Neural crest cell (in vitro differentiated cells): Measurements from ENCODE around the gene NUDT17. TPM values are rescaled to one million over a fixed set of nuclear protein-coding genes. Genes with fewer than 3 reads are reported as not detected.

Experiments used
- DNase-seq: peaks from one replicate; pipeline ENCODE4 v3.0.0; 2021; ENCODE audit warnings: low read depth, mixed read lengths, low spot score
- H3K27ac Mint-ChIP-seq: one replicate; pipeline ENCODE4 v1.8.0; 2021; ENCODE audit warnings: mild to moderate bottlenecking, mixed read lengths; ENCODE audit not compliant: unreplicated experiment
- H3K27me3 Mint-ChIP-seq: 2 replicates; pipeline ENCODE4 v1.8.0; 2021; ENCODE audit warnings: low read depth, mild to moderate bottlenecking, mixed read lengths
- H3K36me3 Mint-ChIP-seq: 2 replicates; pipeline ENCODE4 v1.8.0; 2021; ENCODE audit warnings: low read depth, mild to moderate bottlenecking, mixed read lengths
- H3K4me1 Mint-ChIP-seq: 2 replicates; pipeline ENCODE4 v1.8.0; 2021; ENCODE audit warnings: mixed read lengths
- H3K4me3 Mint-ChIP-seq: one replicate; pipeline ENCODE4 v1.8.0; 2021; ENCODE audit warnings: mild to moderate bottlenecking, mixed read lengths
- H3K9me3 Mint-ChIP-seq: 2 replicates; pipeline ENCODE4 v1.8.0; 2021; ENCODE audit warnings: mixed read lengths
- long read RNA-seq: library from polyadenylated mRNA; unstranded; transcript quantifications from one replicate; pipeline ENCODE4 v2.0.0, GENCODE V29; 2020
- total RNA-seq: library from RNA; stranded (reverse); gene quantifications from 2 replicates; pipeline ENCODE4 v1.2.1, GENCODE V29; 2021
- TF ChIP-seq, protein P1 (sequence below): fragments of 200-600 bp; sonication (generic); conservative IDR thresholded peaks from 2 replicates; pipeline ENCODE4 v1.5.0; 2021; ENCODE audit warnings: antibody characterized with exemption, mild to moderate bottlenecking

The NUDT17 gene, protein sequence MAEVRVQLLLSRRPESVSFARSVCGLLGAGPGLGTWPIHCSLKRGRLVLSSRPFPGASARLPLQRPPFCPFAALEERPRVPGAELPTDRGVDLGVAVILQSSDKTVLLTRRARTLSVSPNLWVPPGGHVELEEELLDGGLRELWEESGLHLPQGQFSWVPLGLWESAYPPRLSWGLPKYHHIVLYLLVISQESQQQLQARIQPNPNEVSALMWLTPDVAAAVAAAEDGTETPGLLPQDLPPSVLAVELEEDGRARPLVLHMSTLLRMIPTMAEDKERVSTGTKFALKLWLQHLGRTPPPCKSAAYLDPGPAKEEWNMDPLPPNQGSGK
- 4.5 TPM in 2 replicates for total RNA-seq
- long read RNA-seq: 0 reads

DNA sequence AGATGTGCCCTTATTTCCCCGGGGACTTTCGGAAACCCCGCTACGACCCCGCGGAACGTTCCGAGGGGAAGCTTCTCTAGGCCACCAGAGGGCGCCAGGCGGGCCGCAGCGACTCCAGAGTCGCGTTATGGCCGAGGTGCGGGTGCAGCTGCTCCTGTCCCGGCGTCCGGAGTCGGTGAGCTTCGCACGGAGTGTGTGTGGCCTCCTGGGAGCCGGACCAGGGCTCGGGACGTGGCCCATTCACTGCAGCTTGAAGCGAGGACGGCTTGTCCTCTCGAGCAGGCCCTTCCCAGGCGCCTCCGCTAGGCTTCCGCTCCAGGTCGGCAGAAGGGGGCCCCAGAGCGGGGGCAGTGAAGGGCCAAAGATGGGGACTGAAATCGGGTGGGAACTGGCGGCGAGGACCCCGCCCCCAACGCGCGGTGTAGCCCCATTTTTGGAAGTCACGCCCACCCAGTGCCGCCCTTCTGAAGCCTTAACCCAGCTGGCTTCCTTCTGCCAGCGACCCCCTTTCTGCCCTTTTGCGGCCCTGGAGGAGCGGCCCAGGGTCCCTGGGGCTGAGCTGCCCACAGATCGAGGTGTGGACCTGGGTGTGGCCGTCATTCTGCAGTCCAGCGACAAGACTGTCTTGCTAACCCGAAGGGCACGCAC lies at the start of gene NUDT17:
Gene NUDT17, plus strand, starts transcription at position 117 of the 648 bp plus-strand sequence. Its CDS starts 11 bp downstream, at position 128.
- peak; percentile 77 for DNase-seq
- H3K27me3 Mint-ChIP-seq: no peaks in the 10 kb centered on the region
- H3K4me3 Mint-ChIP-seq: no peak within 1 kb of the TSS
- H3K4me1 Mint-ChIP-seq: peaks cover 5% of the 10 kb centered on the region
- peaks cover 9% of the 10 kb centered on the region for H3K36me3 Mint-ChIP-seq
- TF ChIP-seq, protein P1, sequence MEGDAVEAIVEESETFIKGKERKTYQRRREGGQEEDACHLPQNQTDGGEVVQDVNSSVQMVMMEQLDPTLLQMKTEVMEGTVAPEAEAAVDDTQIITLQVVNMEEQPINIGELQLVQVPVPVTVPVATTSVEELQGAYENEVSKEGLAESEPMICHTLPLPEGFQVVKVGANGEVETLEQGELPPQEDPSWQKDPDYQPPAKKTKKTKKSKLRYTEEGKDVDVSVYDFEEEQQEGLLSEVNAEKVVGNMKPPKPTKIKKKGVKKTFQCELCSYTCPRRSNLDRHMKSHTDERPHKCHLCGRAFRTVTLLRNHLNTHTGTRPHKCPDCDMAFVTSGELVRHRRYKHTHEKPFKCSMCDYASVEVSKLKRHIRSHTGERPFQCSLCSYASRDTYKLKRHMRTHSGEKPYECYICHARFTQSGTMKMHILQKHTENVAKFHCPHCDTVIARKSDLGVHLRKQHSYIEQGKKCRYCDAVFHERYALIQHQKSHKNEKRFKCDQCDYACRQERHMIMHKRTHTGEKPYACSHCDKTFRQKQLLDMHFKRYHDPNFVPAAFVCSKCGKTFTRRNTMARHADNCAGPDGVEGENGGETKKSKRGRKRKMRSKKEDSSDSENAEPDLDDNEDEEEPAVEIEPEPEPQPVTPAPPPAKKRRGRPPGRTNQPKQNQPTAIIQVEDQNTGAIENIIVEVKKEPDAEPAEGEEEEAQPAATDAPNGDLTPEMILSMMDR: peak; percentile 99
- H3K27ac Mint-ChIP-seq: peak within 1 kb of the TSS; percentile 79
- H3K9me3 Mint-ChIP-seq: no peaks in the 10 kb centered on the region

DNA sequence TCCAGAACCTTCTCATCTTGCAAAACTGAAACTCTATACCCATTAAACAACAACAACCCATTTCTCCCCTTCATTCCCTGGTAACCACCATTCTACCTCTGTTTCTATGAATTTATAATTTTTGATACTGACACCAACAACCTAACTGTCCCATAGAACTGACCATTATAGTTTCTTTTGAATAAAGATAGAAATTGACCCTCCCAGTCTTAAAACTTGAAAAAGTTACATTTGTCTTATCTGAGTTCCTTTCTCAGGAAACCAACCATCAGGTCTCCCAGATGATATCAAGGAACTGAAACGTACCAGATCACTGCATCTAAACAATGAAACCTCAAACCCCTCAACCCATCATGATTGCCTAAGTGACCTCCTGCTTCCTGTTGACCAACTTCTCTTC lies 48.7 kb upstream of the NUDT17 start:
- no peak overlapping the region for H3K4me3 Mint-ChIP-seq
- no peaks in the 10 kb centered on the region for H3K4me1 Mint-ChIP-seq
- peaks cover 39% of the 10 kb centered on the region for H3K36me3 Mint-ChIP-seq
- TF ChIP-seq, protein P1: no peak
- H3K9me3 Mint-ChIP-seq: peaks cover 11% of the 10 kb centered on the region
- DNase-seq: no peak
- no peak overlapping the region for H3K27ac Mint-ChIP-seq
- H3K27me3 Mint-ChIP-seq: no peaks in the 10 kb centered on the region

DNA sequence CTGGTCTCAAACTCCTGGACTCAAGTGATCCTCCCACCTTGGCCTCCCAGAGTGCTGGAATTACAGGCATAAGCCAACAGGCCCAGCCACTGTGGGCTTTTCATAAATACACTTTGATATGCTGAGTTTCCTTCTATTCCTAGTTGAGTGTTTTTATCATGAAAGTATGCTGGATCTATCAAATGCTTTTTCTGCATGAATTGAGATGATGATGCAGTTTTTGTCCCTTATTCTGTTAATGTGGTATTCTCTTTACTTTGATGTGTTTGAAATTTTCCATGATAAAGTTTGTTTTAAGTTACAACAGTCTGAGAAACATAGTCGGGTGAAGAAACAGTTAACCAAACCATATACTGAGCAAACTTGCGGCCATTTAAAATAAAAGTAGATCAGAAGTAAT lies 45.6 kb upstream of the NUDT17 start:
- no peak overlapping the region for H3K4me3 Mint-ChIP-seq

DNA sequence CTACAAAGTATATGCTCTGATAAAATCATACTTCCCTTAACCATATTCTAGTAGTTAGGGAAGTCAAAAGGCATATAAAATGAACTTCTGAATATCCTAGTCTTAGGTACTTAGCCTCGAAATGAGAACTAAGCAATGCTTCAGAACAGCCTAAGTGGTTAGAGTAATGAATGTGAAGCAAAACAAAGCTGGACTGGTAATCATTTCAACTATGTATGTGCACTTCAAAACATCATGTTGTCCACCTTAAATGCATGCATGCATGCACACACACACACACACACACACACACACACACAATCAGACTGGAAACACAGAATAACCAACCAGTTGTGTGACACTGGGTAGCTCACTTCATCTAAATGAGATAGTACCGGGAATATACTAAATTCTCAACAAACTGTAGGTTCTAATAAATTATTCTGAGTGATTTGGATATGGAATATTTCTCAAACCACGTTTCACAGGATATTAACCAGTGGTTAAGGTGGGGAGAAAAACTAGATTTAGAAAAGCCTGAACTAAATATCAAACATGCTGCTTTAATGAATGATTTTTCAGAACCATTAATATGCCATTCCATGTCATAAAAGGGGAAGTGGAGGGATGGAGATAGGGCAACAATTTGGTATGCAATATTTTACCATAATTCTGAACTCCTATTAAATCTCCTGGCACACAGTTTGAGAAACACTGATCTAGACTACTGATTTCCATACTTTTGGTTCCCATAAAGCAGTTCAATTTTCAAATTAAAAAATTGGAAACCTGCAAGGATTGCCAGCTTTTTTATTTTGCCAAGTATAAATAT lies 41.0 kb upstream of the NUDT17 start:
- H3K27ac Mint-ChIP-seq: no peak overlapping the region
- no peaks in the 10 kb centered on the region for H3K9me3 Mint-ChIP-seq
- H3K27me3 Mint-ChIP-seq: no peaks in the 10 kb centered on the region
- no peak overlapping the region for H3K4me3 Mint-ChIP-seq
- TF ChIP-seq, protein P1: no peak
- no peak for DNase-seq
- peaks cover 8% of the 10 kb centered on the region for H3K36me3 Mint-ChIP-seq
- peaks cover 16% of the 10 kb centered on the region for H3K4me1 Mint-ChIP-seq

More for the DNA sequence above, 45.6 kb upstream of the NUDT17 start:
- Mint-ChIP-seq H3K27ac (no peak overlapping the region), H3K9me3 (peaks cover 11% of the 10 kb centered on the region), H3K36me3 (peaks cover 34% of the 10 kb centered on the region), H3K27me3 (no peaks in the 10 kb centered on the region), H3K4me1 (peaks cover 9% of the 10 kb centered on the region)
- TF ChIP-seq, protein P1: no peak
- DNase-seq: no peak

DNA sequence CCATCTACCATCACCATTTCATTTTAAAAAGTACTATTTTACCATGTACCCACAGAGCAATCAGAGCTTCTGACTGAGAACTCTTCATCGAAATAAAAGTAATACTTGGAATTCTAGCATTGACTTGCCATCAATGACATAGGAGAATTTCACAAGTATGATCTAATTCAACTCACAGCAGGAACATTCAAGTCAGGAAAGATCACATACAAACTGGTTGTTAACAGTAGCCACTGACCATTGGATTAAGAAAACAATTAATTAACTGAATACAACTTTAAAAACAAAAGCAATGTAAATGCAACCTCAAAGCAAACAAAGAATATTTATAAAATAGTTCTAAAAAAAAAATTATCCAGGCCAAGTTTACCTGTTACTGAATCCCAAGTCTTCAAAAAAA lies 40.4 kb upstream of the NUDT17 start:
- no peak overlapping the region for H3K4me3 Mint-ChIP-seq
- peaks cover 3% of the 10 kb centered on the region for H3K36me3 Mint-ChIP-seq
- no peak overlapping the region for H3K27ac Mint-ChIP-seq
- H3K4me1 Mint-ChIP-seq: peaks cover 16% of the 10 kb centered on the region
- TF ChIP-seq, protein P1: no peak
- no peak for DNase-seq
- no peaks in the 10 kb centered on the region for H3K27me3 Mint-ChIP-seq
- no peaks in the 10 kb centered on the region for H3K9me3 Mint-ChIP-seq
